ENCODE results near the gene CALCA.

DNA sequence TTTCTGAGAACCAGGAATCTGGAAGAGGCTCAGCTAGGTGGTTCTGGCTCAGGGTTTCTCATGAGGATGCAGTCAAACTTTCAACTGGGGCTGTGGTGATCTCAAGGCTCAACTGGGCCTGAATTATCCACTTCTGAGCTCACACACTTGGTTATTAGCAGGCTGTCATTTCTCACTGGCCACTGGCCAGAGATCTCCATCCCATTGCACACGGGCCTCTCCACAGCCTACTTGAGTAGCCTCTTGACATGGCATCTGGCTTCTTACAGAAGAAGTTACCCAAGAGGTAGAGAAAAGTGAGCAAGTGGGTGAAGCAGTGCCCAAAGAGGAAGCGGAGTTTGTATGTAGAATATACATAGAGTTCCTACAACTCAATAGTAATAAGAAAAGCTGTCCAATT, 16.0 kb downstream of the CALCA start:
- TF ChIP-seq, protein P1, sequence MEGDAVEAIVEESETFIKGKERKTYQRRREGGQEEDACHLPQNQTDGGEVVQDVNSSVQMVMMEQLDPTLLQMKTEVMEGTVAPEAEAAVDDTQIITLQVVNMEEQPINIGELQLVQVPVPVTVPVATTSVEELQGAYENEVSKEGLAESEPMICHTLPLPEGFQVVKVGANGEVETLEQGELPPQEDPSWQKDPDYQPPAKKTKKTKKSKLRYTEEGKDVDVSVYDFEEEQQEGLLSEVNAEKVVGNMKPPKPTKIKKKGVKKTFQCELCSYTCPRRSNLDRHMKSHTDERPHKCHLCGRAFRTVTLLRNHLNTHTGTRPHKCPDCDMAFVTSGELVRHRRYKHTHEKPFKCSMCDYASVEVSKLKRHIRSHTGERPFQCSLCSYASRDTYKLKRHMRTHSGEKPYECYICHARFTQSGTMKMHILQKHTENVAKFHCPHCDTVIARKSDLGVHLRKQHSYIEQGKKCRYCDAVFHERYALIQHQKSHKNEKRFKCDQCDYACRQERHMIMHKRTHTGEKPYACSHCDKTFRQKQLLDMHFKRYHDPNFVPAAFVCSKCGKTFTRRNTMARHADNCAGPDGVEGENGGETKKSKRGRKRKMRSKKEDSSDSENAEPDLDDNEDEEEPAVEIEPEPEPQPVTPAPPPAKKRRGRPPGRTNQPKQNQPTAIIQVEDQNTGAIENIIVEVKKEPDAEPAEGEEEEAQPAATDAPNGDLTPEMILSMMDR (IDR thresholded peaks at IDR 0.05) = no peak
- TF ChIP-seq POLR2AphosphoS5 (IDR thresholded peaks at IDR 0.05) (no peak), POLR2A (IDR thresholded peaks at IDR 0.05) (no peak), EP300 (IDR thresholded peaks at IDR 0.05) (no peak)

All from upper lobe of left lung (tissue), 4 donors.